ENCODE measurements around the gene KRTAP10-9.

Gene KRTAP10-9

DNA sequence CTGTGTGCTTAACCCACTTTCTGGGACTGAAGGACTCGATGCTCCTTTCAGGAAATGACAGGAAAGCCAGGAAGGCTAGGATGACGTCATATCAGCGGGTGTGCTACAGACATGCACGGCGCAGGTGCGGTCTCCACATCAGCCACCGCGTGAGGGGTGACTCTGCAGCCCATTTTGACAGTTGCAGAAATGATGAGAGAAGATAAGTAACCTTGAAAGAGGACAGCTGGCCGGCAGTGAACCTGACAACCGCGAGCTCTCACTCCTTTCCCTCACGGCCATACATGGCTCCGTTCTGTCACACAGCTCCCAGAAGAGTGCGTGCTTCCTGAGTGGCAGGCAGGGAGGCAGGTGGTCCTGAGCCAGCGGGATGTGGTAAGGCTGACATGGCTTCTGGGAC, 44.8 kb upstream of the KRTAP10-9 start:
- TF ChIP-seq, protein P1, sequence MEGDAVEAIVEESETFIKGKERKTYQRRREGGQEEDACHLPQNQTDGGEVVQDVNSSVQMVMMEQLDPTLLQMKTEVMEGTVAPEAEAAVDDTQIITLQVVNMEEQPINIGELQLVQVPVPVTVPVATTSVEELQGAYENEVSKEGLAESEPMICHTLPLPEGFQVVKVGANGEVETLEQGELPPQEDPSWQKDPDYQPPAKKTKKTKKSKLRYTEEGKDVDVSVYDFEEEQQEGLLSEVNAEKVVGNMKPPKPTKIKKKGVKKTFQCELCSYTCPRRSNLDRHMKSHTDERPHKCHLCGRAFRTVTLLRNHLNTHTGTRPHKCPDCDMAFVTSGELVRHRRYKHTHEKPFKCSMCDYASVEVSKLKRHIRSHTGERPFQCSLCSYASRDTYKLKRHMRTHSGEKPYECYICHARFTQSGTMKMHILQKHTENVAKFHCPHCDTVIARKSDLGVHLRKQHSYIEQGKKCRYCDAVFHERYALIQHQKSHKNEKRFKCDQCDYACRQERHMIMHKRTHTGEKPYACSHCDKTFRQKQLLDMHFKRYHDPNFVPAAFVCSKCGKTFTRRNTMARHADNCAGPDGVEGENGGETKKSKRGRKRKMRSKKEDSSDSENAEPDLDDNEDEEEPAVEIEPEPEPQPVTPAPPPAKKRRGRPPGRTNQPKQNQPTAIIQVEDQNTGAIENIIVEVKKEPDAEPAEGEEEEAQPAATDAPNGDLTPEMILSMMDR (IDR thresholded peaks at IDR 0.05; ENCODE audit: unreplicated experiment in 3 of 3), result no peak
- Mint-ChIP-seq H3K27me3 (ENCODE audit: low read depth) (peaks cover 27% of the 10 kb centered on the region), H3K4me1 (no peaks in the 10 kb centered on the region), H3K9me3 (peaks cover 45% of the 10 kb centered on the region), H3K27ac (no peak overlapping the region), H3K4me3 (no peak overlapping the region), H3K36me3 (ENCODE audit: low read depth) (peaks cover 4% of the 10 kb centered on the region)

DNA sequence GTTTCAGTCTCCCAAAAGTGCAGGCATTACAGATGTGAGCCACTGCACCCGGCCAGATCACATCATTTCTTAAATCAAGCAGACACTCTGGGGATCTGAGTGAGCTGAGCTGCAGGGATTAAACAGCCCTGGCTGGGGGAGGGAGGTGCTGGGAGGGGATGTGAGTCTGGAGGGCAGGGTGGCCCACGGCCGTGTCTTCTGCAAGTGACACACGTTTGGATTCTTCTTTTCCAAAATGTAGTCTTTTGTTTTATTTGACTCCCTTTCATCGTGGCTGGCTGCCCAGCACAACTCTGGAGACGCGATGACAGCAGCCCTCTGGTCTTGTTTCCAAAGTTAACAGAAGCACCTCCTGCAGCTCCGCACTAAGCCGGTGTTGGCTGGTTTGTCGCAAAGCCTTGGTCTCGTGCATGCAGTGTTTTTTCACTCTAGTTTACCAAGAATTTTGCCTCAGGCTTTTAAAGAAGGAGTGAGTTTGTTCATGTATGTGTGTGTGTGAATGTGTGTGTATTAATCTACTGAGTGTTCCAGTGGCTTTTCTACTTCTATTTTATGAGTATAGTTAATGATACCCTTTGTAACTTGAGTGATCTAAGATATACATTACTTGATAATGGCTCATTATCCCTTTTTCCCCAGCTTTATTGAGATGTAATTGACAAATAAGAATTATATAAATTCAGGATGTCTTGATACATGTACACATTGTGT, 43.6 kb upstream of the KRTAP10-9 start:
- H3K36me3 Mint-ChIP-seq (ENCODE audit: low read depth), result peaks cover 4% of the 10 kb centered on the region
- no peaks in the 10 kb centered on the region for H3K4me1 Mint-ChIP-seq
- peaks cover 37% of the 10 kb centered on the region for H3K27me3 Mint-ChIP-seq (ENCODE audit: low read depth)
- no peak overlapping the region for H3K4me3 Mint-ChIP-seq
- H3K9me3 Mint-ChIP-seq, result peaks cover 40% of the 10 kb centered on the region
- peak overlapping the region in 1 of 3 experiments; percentile 72 for H3K27ac Mint-ChIP-seq
- TF ChIP-seq, protein P1 (IDR thresholded peaks at IDR 0.05; ENCODE audit: unreplicated experiment in 3 of 3), result no peak

DNA sequence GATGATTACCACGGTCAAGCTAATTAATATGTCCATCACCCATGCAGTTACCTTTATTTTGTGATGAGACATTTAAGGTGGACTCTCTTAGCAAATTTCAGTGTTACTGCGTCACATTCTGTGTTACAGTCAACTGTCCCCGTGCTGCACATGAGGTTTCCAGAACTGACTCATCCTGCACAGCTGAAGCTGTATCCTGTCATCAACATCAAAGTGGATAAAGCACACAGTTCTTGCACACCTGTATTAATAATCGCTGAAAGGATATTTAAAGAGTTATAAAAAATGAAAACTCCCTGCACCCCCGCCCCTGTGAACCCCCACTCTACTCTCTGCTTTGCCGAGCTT, 43.1 kb upstream of the KRTAP10-9 start:
- no peak overlapping the region for H3K4me3 Mint-ChIP-seq
- peaks cover 38% of the 10 kb centered on the region for H3K9me3 Mint-ChIP-seq
- H3K27me3 Mint-ChIP-seq (ENCODE audit: low read depth), result peaks cover 37% of the 10 kb centered on the region
- peaks cover 4% of the 10 kb centered on the region for H3K36me3 Mint-ChIP-seq (ENCODE audit: low read depth)
- no peaks in the 10 kb centered on the region for H3K4me1 Mint-ChIP-seq
- TF ChIP-seq, protein P1 (IDR thresholded peaks at IDR 0.05; ENCODE audit: unreplicated experiment in 3 of 3), result no peak
- H3K27ac Mint-ChIP-seq, result no peak overlapping the region

GRCh38 chr21:44585892-44586291, 41.0 kb upstream of the KRTAP10-9 start:
- TF ChIP-seq, protein P1 (IDR thresholded peaks at IDR 0.05; ENCODE audit: unreplicated experiment in 3 of 3), result no peak
- H3K4me3 Mint-ChIP-seq, result no peak overlapping the region
- no peaks in the 10 kb centered on the region for H3K4me1 Mint-ChIP-seq
- no peaks in the 10 kb centered on the region for H3K36me3 Mint-ChIP-seq (ENCODE audit: low read depth)
- H3K9me3 Mint-ChIP-seq, result peaks cover 31% of the 10 kb centered on the region
- no peak overlapping the region for H3K27ac Mint-ChIP-seq
- peaks cover 28% of the 10 kb centered on the region for H3K27me3 Mint-ChIP-seq (ENCODE audit: low read depth)

DNA sequence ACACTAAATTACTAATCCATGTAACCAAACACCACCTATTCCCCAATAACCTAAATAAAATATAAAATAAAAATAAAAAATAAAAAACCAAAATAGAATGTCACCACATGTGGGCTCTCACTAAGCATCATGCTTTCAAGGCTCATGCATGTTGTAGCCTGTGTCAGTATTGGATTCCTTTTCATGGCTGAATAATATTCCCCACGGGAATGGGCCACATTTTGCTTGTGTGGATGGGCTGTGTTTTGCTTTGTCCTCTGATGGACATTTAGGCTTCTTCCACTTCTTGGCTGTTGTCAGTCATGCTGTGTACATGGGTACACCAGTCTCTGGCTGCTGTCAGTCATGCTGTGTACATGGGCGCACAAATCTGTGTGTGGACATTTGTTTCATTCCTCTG, 37.8 kb upstream of the KRTAP10-9 start:
- Mint-ChIP-seq H3K4me3 (no peak overlapping the region), H3K27ac (no peak overlapping the region), H3K27me3 (ENCODE audit: low read depth) (peaks cover 37% of the 10 kb centered on the region), H3K9me3 (peaks cover 15% of the 10 kb centered on the region), H3K4me1 (peaks cover 10% of the 10 kb centered on the region), H3K36me3 (ENCODE audit: low read depth) (no peaks in the 10 kb centered on the region)
- TF ChIP-seq, protein P1 (IDR thresholded peaks at IDR 0.05; ENCODE audit: unreplicated experiment in 3 of 3), result no peak
